ENCODE data around the gene KRTAP5-4.

GRCh38 chr11:1600626-1601025 lies 21.3 kb downstream of the KRTAP5-4 start:
- TF ChIP-seq CTCF (IDR thresholded peaks at IDR 0.05): no peak
- TF ChIP-seq POLR2A (IDR thresholded peaks at IDR 0.05): no peak
